Muscle of arm (tissue), 12 donors: Measurements from ENCODE around the gene NDUFAF8. TPM values are rescaled to one million over a fixed set of nuclear protein-coding genes. Genes with fewer than 3 reads are reported as not detected.

Source experiments
- DNase-seq: peaks from one replicate; pipeline ENCODE4 v3.0.0-alpha.2; 2013
- polyA plus RNA-seq, 12 donors: library from polyadenylated mRNA; unstranded; fragments of 120-200 nt; gene quantifications; one replicate each; pipeline ENCODE4 v1.2.1, GENCODE V29; 2013; ENCODE audit not compliant: insufficient read length in 12 of 12

NDUFAF8 gene
- polyA plus RNA-seq, 12 donors: 31.7 to 90.1 (median 39.0) TPM; not detected in 1

DNA sequence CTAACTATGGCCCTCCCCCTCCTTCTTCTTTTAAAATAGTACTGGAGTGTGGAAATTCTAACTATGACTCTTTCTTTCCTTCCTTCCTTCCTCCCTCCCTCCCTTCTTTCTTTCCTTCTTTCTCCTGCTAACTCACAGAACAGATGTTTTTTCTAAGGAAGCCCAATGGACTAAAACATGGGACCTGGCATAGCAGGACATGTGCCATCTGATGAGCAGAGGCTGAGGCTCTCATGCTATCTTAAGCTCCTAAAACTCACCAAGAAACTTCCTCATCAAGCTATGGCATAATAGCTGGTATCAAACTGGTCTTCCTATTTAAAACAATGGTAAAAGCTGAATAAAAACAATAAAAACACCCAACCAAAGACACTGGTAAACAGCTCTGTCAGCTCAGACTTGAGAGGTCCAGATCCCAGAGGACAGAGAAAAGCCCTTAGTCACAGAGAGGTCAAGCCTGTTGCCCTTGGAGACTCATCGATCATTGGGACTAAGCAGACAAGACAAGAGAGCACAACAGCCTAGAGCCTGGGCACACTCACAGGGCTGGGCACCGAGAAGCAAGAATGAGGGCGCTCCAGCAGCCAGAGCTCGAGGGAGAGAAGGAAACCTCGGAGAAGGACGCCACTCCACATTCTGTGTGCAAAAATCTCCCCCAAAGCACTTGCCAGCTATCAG, 28.4 kb downstream of the NDUFAF8 start:
- no peak for DNase-seq

- DNase-seq: no peak
These were observed 31.2 kb downstream of the NDUFAF8 start for GRCh38 chr17:81270279-81270678.

DNA sequence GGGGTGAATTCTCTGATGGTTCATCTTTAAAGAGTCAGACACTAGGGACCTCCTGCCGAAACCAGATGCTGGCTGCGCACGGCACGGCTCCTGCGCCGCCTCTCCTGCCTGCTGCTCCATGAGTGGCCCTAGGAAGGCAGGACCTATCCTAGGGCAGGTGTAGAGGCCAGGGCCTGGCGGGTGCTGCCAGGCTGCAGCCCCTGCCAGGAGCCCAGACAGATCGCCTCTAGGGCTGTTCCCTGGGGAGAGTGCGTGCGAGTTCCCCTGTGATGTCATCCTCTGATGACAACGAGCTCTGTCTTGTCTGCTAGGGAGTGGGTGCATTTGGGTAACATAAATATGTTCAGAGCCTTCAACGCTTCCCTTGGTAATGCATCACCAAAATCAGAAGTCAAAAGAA, 32.1 kb downstream of the NDUFAF8 start:
- no peak for DNase-seq

DNA sequence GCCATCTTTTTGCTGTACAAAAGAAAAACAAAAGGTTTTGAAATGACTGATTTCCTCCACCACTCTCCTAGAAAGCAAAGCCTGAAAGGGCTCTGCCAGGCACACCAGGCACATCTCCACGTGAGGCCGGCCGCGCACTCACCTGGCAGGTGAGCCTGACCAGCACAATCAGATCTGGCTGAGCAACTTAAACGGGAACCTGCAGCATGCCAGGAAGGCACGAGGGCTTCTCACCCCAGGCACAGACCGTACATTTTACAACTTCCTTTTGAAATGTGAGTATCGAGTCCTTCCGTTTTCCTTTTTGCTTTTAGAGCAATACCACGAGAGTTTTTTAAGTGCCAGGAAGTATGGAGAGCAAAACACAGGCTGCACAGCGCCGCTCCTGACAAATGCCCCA, 33.5 kb downstream of the NDUFAF8 start:
- no peak for DNase-seq

DNA sequence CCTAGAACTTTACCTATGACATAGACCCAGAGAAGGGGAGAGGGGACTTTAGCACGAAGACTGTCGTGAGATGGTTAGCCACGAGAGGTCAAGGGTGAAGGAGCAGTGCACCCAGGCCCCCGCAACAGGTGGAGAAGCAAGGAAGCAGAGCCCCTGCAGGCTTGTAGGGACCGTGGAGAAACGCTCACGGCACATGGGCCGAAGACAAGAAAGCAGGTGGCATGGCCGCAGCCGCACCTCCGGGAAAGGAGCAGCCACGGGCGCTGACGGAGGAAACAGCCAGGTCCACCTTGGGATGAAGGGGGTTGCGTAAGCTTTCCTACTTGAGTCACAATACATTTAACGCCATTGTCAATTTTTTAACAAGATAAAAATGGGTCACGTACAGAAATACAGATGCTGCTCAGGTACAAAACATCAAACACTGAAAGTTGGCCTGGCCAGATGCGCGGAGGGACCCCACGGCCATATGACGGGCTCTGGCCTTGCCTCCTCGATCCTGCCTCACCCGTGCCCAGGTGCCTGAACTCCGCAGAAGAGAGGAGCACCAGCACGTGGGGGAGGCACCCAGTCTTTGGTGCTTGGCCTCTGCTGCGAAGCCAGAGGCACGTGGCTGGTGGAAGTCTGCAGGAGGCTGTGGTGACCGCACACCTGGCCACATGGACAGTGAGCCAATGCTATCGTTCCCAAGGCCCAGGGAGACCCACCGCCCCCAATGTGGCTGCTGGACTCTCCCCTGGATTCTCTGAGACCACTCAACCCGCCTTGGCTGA, 34.8 kb downstream of the NDUFAF8 start:
- DNase-seq: no peak

DNA sequence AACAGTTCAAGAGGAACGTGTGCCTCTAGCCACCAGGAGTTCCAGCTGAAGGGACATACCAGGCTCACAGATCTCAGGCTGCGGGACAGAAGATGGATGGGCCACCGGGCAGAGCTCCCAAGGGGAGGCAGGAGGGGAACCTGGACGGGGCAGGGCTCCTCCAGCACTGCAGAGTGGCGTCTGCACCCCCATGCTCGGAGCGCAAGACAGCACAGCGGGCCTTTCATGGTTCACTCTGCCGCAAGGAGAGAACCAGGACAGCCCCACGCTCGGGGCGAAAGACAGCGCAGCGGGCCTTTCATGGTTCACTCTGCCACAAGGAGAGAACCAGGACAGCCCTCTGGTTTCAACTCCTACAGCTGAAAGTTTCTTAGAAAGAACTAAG, 35.3 kb downstream of the NDUFAF8 start:
- no peak for DNase-seq

- DNase-seq: no peak
These were observed 37.7 kb downstream of the NDUFAF8 start for GRCh38 chr17:81276781-81277180.

GRCh38 chr17:81277421-81277820, 38.3 kb downstream of the NDUFAF8 start:
- DNase-seq: peak; percentile 57

DNA sequence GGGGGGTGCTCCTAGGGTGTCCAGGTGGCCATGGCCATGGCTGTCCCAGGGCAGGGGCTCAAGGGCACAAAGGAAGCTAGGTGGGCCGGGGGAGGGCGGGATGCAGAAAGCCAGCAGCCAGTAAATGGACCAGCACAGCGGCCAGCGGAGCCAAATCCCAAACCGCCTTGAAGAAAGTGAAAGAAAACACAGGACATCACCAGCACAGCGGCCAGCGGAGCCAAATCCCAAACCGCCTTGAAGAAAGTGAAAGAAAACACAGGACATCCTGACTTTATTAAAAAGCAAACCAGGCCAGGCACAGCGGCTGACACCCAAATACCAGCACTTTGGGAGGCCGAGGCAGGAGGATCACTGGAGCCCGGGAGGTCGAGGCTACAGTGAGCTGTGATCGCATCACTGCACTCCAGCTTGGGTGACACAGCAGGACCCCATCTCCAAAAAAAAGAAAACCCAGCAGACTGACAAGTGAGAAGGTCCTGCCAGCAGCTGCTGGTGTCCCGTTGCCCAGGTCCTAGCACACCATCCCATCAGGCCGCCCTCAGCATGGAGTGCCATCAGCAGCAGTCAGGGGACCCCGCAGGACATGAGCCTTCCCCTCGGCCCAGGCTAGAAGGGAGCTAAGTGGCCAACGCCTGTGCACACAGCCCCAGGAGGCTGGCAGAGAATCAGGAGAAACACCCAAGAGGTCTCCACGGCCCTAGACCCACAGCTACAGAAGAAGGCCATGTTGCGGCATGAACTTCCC, 39.0 kb downstream of the NDUFAF8 start:
- DNase-seq: peak; percentile 55

DNA sequence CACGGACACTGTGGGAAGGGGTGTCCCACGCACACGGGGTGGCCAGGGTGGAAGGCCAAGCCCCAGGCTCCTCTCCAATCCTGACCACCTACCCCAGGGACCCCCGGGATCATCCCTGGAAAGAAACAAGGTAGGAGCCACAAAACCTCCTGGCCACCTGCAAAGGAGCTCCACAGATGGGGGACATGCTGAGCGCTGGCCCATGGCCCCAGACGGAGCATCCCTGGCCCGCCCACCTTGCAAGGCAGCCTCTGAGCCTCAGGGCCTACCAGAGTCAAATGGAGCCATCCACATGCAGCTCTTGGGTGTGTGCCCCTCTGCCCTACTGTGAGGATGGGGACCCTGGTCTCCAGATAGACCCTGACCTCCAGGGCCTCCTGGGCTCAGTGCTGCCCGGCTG, 39.7 kb downstream of the NDUFAF8 start:
- no peak for DNase-seq

DNA sequence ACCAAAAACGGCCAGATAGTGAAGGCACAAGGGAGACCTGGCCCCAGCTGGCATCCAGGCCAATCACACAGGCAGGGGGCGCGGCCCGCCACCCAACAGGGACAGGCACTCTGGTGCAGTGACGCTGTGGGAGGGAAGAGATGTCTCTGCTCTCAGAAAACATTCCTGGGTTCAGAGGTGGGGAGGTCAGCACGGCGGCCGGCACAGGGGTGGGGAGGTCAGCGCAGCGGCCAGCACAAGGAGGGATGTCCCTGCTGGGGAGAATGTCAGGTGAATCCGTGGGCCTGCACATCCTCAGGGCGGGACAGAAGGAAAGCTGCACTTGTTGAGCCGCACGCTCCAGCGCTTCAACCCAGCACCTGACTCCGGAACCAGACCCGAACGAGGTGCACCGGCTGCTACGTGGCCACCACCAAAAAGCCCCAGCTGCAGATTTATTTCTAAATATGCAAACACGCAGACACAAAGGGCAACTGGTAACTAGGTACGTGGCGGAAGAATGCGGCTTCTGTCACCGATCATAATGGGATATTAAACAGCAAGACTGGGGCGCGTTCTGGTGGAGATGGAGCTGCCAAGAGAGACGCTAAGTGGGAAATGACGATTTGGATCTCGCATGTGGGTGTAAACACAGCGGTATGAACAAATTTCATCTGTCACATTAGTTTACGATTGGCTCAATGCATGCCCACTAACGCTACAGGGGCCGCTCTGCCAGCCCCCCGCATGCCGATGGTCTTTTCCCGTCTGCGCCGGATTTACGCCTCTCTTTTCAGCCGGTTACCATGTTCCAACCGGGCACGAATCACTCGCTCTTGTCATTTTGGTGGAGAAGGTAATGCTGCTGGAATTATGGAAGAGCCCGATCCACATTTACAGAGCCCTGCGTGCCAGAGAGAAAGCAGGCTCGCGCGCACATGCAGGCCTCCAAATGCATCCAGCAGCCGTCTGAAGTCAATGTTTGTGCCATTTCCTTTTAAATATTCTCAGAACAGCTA, 40.5 kb downstream of the NDUFAF8 start:
- DNase-seq: no peak

- DNase-seq: no peak
These were observed 41.5 kb downstream of the NDUFAF8 start for GRCh38 chr17:81280571-81280970.

GRCh38 chr17:81282141-81282540, 43.0 kb downstream of the NDUFAF8 start:
- no peak for DNase-seq

- no peak for DNase-seq
These were observed 43.8 kb downstream of the NDUFAF8 start for GRCh38 chr17:81282876-81283275.

- DNase-seq: peak; percentile 67
These were observed 46.2 kb downstream of the NDUFAF8 start for GRCh38 chr17:81285179-81285878.

DNA sequence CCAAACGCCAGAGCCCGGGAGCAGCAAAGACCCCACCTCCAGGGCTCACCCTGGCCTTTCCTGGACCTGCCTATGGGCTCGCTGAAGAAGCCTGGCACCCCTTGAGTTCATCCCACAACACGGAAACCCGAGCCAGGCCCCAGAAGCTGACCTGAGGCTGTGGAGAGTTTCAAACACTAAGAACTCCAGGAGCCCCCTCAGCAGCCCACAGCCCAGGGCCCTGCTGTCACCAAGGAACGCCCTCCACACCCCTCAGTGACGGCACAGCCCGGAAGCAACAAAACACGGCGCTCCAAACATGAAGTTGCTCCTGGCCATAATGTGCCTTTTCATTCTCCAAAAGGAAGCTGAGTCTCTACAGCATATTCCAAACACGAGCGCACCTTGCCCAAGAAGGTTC, 46.8 kb downstream of the NDUFAF8 start:
- no peak for DNase-seq

DNA sequence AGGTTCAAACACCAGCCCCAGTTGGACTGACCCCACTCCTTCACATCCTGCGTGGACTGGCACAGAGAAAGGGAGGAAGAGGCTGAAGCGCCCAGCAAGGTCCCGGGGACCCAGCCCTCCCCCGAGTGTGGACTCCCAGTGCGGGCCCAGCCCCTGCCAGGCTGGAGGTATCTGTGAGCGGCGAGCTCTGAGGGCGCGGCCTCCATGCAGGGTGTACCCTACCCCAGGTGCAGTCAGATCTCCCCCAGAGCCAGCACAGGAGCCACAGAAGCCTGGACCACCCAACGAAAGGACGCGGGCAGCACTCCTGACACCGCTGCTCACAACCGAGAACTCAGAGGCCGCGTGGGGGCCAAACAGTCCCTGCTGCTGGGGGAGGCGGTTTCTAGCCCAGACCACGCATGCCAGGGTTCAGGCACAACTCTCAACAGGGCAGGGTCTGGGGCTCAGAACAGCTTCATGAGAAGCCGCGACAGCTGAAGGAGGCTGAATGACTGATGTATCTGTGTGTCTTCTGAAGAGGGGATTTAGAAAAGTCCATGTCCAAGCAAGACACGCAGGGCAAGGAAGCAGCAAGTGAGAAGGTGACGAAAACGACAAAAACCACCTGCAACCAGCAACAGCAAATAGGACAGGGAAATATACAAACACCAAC, 47.5 kb downstream of the NDUFAF8 start:
- no peak for DNase-seq

- no peak for DNase-seq
These were observed 48.0 kb downstream of the NDUFAF8 start for GRCh38 chr17:81287152-81287551.

GRCh38 chr17:81287741-81288430, 48.8 kb downstream of the NDUFAF8 start:
- no peak for DNase-seq

GRCh38 chr17:81288715-81289114, 49.6 kb downstream of the NDUFAF8 start:
- no peak for DNase-seq
